HG02571 (cell line): ENCODE results near the gene PDGFRB.

Source experiments
- ATAC-seq: cut with Tn5 transposase; IDR thresholded peaks from one replicate; pipeline ENCODE4 v1.9.1; 2021; ENCODE audit warnings: mild to moderate bottlenecking, moderate library complexity; ENCODE audit not compliant: unreplicated experiment

PDGFRB gene

DNA sequence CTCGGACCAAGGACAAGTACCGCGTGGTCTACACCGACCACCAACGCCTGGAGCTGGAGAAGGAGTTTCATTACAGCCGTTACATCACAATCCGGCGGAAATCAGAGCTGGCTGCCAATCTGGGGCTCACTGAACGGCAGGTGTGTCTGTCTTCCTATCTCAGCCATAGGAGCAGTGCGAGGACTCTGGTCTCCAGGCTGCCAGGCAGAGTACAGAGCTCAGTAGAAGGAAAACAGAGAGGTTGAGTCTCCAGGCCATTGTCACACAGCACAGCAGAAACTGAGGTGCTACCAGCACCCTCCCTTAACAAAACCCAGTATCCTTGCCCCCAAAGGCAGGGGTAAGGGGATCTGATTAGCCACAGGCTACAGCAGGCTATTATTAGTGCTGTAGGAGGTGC, 27.1 kb upstream of the PDGFRB start:
- no peak for ATAC-seq

DNA sequence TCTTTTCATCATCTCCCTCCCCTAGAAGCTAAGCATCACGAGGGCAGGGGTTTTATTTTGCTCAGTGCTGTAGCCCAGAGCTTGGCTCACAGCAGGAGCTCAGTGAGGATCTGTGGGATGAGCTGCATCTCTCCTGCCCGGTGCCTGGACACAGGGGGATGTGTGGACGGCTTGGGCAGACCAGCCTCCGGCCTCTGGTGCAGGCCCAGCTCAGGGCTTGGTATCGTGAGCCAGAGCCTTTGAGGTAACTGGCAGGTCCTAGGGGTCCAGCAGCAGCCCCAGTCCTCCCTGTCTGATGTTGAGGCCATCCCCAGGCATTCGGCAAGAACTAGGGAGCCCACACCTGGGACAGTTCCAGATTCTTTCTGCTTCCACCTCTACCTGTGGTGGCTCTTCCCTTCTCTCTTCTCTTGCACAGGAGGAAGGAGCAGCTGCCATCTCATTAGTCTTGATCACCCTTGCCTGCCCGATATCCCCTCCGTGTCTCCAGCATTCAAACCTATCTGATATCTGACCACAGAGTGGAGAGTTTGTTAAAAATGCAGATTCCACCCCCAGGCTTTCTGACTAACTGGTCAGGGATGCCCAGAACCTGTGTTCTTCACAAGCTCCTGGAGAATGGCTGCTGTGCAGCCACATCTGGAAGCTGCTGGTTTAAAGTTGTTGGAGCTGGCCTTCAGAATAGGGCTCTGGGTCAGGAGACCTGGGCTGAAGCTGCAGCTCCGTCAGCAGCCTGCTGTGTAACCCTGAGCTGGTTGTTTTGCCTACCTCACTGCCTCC, 26.3 kb upstream of the PDGFRB start:
- ATAC-seq: no peak

DNA sequence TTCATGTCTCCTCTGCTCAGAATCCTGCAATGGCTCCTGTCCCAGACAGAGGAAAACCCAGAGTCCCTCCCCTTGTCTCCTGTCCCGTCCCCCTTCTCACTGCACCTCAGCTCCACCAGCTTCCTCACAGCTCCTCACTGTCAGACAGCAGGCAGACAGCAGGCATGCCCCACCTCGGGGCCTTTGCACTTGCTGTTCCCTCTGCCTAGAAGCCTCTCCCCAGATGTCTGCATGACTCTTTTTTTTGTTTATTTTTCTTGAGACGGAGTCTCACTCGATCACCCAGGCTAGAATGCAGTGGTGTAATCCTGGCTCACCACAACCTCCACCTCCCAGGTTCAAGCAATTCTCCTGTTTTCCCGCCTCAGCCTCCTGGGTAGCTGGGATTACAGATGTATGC, 25.4 kb upstream of the PDGFRB start:
- ATAC-seq: no peak

DNA sequence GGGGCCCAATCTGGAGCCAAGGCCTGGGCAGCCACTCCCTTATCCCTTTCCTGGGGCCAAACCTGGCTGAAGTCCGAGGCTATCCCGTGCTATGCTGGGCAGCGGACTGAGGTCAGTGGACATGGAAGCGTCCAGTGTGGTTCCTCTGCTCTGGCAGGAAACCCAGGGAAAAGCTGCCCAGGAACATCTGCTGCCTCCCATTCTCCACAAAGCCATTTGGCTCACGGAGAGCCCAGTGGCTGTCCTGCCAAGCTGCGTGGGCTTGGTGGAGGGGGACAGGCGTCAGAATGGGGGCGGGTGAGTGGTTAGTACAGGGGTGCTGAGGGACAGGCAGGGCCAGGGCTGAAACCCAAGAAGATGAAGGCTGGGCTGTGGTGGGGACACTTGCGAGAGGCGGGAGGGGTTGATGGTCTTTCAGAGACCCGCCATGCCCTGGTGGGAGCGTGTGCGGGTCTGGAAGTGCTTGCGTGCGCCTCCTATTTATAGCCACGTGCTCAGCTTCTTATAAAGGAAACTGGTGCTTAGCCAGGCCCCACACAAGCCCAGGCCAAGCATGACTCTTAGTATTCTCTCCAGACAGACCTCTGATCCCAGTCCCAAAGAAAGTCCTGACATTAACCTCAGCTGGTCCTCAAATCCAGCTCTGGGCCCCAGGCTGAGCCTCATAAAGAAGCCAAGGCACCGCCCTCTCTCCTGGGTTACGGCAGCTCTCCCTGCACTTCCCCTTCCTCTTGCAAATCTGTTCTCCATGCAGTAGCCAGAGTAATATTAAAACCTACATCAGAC, 24.8 kb upstream of the PDGFRB start:
- no peak for ATAC-seq

DNA sequence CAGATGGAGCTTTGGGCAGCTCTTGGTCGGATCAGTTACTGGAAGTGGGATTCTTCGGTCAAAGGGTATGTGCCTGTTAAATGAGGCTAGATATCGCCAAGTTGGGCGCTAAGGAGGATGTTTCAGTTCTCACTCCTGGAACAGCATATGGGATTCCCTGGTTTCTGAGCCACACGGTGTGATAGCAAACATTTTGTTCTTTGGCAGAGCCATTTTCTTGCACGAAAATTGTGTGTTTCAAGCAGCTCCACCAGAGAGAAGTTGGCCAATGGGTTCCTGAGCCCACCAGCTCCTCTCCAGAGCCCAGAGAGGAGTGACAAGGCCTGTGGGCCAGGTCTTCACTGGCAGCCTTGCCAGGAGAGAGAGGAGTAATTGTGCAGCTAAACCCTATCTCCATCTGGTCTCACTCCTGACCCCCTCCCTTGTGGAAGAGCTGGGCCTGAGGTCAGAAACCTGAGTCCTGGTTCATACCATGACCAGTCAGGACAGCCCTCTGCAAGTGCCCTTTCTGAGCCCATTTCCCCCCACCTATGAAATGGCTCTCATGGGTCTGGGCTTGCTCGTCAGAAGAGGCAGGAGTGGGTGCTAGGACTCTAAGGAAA, 23.5 kb upstream of the PDGFRB start:
- ATAC-seq: no peak

DNA sequence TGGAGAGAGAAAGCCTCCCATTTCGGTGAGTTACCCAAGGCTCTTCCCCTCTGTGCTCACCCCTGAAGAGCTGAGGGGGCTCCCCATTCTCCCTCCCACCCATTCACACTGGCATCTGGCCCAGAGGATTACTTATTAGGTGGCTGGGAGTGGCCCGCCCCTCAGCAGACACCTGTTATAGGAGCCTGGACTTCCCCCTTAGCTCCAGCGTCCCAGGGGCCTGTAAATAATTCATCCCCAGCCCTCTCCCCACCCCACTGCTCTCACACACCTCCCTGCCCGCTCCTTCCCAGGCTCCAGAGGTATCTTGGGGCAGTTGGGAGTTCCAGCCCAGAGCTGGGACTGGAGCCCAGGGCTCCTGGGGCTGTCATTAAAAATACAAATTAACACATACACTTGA, 22.6 kb upstream of the PDGFRB start:
- no peak for ATAC-seq

DNA sequence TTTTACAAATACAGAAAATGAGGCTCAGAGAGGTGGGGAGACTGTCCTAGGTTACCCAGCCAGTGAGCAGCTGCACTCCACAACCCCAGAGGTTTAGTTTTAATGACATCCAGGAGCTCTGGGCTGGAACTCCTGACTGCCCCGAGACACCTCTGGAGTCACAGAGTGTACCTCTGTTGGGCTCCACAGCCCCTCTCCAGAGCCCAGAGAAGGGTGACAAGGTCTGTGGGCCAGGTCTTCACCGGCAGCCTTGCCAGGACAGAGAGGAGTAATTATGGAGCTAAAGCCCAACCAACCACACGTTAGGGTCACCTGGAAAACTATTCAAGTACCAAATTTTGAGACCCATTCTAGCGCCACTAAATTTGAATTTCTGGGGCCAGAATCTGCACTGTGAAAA, 22.1 kb upstream of the PDGFRB start:
- no peak for ATAC-seq

DNA sequence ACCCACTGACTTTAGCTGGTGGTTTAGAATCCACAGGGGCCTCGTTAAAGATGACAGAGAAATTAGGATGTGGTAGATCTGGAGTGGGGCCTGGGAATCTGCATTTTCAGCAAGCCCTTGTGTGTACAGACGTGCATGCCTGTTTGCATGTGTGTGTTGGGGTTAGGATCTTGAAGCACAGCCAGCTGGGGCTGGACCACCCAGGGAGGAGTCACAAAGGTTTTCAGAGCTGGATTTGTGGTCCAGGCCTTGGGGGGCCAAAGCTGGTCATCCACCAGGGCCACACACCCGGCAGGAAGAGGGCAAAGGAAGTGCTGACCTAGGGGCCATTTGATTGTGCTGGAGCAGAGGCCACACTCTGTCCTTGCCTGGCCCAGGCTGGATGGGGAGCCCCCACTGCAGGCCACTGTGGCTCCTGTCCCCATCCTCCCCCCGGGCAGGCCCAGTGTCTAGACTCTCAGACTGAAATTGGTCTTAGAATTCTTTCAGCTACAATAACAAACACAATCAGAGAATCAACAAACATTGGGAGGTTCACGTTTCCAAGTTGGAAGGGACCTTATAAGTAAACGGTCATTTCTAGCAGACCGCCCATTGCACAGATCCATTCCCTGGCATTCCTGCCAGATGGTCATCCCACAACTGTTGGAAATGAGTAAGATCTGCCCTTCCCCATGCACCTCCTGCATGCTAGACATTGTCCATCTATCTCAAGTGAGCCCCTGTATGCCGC, 21.3 kb upstream of the PDGFRB start:
- ATAC-seq: no peak

DNA sequence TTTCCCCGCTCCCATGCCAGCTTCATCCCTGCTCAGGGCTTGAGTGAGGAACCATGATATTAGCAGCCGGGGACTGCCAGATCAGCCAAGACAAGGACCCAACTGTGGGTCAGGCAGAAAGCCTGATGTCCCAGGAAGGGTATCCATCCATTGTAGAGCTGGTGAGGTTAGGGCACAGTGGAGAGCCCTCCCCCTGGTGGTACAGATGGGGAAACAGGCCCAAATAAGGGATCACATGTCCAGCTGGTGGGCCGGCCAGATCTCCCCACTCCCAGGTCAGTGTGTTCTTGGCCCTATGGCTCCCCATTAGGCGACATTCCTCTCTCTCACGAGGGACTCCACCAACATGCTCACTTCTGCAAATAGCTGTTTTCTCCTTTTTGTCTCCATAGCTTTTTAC, 19.9 kb upstream of the PDGFRB start:
- no peak for ATAC-seq

DNA sequence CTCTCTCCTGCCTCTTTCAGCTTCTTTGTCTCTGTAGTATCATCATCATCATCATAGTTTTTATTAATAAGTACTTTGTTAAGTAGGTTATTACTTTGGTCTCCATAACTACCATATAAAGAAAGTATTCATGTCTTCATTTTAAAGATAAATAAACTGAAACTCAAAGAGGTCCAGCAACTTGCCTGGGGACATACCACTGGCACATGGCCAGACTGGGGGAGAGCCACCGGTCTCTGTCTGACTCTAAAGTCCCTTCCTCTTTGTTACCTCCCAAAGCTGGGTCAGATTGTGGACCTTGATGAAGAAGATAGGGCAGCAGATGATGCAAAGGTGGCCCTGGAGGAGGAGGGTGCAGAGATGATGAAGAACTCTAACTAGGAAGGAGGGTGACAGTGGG, 19.4 kb upstream of the PDGFRB start:
- ATAC-seq: no peak

DNA sequence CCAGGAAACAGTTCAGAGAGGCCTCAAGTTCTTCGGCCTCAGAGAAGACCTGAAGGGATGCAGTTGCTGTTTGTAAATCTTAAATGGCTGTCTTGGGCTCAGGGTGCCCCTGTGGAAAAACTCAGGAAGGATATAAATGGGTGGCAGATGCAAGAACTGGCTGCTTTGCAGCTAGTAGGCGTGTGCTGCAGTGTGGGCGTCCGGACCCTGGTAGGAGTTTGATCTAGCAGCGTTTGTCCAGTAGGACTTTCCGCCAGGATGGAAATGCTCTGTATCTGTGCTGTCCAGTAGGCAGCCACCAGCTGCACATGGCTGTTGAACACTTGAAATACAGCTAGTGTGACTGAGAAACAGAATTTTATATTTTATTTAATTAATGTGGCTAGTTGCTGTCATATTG, 18.6 kb upstream of the PDGFRB start:
- ATAC-seq: no peak

DNA sequence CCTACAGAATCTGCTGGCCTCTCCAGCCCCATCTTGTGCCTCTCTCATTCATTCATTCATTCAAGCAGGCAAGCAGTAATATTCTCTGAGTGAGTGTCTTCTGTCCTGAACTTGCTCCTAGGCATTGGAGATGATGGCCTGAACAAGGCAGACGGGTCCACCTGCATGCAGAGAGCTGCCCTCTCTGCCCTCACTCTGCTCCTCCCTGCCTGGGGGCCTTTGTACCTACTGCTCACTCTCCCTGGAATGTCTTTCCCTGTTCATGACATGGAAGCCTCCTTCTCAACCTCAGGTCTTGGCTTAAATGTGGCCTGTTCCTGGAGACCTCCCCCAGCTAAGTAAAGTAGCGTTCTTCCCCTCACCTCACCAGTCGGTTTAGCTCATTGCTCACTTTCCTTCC, 17.5 kb upstream of the PDGFRB start:
- ATAC-seq: no peak

DNA sequence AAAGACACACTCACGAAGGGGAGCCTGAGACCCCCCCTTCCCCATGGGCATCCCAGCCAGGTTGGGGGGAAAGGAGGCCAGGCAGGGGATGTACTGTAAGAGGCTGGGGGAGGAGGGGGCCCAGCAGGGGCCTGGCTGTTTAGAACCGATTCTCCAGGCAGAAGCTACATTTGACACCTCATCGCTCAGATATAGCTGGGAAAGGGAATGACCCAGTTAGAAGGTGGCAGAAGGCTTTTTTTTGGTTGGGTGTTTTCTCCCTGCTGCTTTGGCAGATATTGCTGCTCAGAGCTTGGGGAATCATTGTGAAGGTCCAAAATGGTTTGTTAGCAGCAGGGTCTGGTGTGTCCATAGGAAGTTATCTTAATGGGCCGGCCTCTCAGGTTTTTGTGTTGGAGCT, 16.9 kb upstream of the PDGFRB start:
- ATAC-seq: no peak

DNA sequence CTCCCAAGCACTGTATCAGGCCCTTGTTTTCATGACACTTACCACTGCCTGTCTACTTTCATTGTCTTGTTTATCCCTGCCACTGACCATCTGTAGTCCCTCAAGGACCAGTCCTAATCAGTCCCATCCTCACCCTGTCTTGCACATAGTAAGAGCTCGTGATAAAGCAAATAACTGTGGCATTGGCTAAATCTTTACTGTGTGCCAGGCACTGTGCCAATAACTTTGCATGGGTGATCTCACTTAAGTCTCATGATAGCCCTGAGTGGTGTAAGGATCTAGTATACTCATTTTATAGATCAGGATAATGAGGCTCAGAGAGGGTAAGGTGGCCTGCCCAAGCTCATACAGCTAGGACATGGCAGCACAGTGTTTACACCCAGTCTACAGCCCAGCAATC, 16.5 kb upstream of the PDGFRB start:
- no peak for ATAC-seq

DNA sequence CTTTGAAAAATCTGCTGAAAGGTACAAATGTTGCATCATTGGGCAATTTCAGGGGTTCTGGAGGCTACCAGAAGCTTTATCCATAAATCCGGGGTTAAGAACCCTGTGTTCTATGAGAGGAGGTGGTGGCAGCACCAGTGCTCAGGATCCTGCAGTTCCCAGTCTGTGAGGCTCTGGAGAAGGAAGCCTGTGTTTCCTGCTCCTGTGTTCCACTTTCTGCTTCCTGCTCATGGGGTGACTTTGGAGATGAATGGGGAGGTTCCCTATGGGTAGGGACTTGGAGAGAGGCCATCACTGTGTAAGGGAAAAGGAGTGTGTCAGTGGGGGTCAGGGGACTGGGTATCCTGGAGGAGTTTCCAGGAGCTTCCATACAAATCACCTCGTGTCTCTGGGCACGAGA, 13.2 kb upstream of the PDGFRB start:
- ATAC-seq: no peak

DNA sequence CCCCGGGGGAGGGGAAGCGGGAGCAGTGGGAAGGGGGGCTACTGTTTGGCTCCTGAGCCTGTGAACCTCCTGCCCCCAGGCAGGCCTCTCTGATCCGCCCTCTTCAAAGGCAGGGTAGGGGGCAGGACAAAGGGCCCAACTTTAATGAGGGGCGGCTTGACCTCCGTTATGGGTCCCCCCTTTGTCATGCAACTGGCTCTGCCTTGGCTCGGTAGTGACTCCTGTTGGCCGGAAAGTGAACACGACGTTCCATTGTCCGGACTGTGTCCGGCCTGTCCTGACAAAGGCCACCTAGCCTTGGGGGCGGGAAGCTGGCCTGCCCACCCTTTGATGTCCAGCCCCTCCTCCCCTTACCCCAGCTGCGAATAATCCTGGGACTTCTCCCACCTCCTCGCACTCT, 12.3 kb upstream of the PDGFRB start:
- ATAC-seq: no peak

DNA sequence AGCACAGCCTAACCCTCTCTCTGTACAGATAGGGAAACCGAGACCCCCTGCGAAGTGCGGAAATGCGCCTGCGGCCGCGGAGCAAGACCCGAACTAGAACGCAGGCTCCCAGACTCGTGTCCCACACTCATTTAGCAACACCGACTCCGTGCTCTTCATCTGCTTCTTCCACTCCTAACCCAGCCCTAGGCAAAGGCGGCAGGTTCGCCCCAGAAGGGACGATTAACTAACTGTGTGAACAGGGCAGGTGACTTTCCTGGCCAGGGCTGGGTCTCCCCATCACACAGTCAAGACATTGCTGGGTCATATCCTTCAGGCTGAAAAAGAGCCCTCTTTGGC, 11.8 kb upstream of the PDGFRB start:
- ATAC-seq: no peak

DNA sequence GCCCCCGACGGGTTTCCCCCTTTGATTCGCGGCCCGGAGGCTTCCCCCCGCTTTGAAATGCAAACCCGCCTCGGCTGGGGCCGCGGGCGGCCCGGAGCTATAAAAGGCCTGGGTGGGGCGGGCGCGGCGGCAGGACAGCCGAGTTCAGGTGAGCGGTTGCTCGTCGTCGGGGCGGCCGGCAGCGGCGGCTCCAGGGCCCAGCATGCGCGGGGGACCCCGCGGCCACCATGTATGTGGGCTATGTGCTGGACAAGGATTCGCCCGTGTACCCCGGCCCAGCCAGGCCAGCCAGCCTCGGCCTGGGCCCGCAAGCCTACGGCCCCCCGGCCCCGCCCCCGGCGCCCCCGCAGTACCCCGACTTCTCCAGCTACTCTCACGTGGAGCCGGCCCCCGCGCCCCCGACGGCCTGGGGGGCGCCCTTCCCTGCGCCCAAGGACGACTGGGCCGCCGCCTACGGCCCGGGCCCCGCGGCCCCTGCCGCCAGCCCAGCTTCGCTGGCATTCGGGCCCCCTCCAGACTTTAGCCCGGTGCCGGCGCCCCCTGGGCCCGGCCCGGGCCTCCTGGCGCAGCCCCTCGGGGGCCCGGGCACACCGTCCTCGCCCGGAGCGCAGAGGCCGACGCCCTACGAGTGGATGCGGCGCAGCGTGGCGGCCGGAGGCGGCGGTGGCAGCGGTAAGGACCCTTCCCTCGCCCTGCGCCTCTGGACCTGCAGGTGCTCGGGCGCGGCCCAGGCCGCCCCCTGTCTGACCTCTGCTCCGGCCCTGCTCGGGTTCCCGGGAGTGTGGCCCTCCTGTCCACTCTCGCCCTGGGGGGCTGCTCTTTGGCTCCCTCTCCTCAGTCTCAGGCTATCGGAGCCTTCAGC, 11.2 kb upstream of the PDGFRB start, which contains the start of gene CDX1:
Gene CDX1, plus strand, starts transcription at position 129 of the 862 bp plus-strand sequence. Its CDS starts 99 bp downstream, at position 228.
- no peak for ATAC-seq

DNA sequence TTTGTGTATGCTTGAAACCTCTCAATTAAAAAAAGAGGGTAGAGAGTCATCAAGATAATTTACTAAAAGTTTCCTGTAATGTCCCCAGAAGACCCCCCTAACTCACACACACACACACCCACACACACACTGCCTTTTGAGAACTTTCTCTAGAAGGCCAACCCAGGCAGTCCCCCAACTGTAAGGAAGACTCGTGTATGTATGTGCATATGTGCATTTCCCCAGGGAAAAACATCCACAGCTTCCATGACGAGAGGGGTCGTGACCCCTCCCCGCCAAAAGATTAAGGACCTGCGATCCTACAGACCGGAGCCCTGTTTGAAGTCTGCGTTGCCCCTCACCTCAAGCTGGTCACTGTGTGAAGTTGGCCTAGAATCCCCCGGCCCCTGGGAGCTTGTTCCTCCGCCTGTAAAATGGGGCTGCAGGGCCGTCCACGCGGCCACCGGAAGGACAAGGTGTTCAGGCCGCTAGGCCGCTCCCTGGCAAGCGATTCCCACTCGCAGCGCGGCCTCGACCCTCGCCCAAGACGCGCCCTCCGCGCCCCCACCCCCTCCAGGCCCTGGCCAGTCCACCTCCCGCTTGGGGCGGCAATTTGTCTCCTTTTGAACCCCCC, 10.5 kb upstream of the PDGFRB start:
- ATAC-seq: no peak
